Hematopoietic multipotent progenitor cell treated with erythropoietin and hydrocortisone succinate and interleukin-3 and kit ligand, for 17 days (in vitro differentiated cells): ENCODE data around the gene SPACA7.
"Not testable (repeated sequence)": the region's sequence is repeated elsewhere in the genome, so short reads cannot be mapped to it uniquely, and the experiment has no call there.

Experiments
- DNase-seq: peaks from one replicate; pipeline ENCODE4 v3.0.0-alpha.2; 2015; ENCODE audit warnings: low spot score

SPACA7 gene

GRCh38 chr13:112350300-112350699, 25.9 kb upstream of the SPACA7 start:
- DNase-seq: no peak

GRCh38 chr13:112351825-112352224, 24.3 kb upstream of the SPACA7 start:
- DNase-seq: no peak

- DNase-seq: no peak
Measured at GRCh38 chr13:112353856-112354255, 22.3 kb upstream of the SPACA7 start.

DNA sequence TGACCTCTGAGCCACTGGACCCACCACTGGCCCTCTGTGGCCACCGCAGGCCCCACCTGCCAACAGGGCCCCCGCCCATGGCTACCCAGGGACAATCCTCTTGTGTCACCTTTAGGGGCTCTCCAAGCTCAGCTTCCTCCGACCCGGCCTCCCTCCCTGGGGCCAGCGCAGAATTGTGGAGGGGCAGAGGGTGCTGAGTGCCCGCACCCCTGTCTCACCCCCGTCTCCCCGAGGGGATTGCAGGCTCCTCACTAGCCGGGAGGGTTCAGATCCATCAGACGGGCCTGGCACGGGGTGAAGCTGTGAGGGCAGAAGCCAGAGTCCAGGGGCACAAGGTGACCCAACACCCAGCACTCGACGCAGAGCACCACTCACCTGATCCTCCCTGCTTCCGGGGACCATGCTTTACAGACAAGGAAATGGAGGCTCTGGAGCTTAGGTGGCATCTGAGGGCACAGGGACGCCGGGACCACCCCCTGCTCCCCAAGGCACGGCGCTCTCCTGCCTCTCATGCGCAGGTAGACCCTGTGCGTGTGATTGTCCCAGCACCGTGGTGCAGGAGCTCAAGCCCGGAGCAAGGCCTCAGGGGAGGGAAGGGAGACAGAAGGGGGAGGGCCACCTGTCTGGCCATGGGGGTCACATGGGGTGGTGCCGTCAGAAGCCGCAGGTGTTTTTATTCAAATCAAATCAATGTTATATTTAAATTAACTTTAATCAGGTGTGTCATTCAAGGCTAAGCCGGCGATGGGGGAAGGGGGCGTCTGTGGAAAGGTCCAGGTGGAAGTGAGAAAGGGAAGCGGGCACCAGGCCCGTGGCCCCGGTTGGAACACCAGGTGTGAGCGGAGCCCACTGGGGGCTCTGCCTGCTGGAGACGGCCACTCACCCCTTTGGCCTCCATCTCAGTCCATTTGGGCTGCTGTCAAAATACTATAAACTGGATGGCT, 21.6 kb upstream of the SPACA7 start:
- no peak for DNase-seq

- DNase-seq: no peak
Measured at GRCh38 chr13:112355274-112355838, 20.8 kb upstream of the SPACA7 start.

DNA sequence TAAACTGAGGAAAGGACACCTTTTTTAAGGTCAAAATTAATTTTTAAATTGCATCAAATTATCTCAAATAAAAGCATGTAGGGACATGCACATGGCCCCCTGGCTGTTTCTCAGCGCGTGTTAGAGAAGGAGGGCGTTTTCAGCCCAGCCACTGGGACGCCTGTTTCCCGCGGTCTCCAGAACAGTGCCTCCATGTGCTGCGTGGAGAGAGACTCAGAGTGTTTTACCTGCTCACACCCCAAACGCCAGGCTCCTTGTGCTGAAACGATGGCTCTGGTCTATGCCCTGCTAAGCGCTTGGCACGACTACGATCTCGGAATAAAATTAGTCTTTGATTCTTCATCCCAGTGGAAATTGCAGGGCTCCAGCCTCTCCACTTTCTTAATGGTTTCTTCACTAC, 20.0 kb upstream of the SPACA7 start:
- DNase-seq: no peak

- no peak for DNase-seq
Measured at GRCh38 chr13:112358156-112358555, 18.0 kb upstream of the SPACA7 start.

- no peak for DNase-seq
Measured at GRCh38 chr13:112362021-112362420, 14.1 kb upstream of the SPACA7 start.

DNA sequence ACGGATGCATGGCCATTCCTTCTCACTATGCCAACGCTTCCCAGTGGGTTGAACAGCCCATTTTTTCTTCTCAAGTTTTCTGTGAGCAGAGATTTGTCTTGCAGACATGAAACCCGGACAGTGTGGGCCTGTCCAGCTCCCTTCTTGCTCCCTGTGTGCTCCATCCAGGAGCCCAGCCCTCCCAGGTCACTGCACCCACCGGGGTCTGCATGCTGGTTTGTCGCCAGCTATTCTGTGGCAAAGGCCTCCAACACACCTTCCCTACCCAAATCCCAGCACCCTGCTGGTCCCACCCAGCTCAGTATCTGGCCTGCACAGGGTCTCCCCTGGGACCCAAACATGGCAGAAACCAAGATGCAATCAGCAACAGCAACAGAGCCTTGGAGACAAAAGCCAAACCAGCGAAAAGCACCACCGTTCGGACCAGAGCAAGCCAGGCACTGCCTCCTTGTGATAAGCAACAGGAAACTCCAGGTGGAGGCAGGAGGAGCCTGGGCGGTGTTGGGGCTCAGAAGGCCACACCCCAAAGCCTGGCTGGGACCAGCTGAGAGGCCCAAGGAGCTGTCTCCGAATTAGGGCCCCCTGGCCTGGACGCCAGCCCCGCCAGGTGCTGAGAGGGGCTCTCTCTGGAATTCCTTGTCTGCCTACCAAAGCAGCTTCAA, 12.2 kb upstream of the SPACA7 start:
- DNase-seq: no peak

GRCh38 chr13:112366907-112367646, 9.1 kb upstream of the SPACA7 start:
- DNase-seq: no peak

DNA sequence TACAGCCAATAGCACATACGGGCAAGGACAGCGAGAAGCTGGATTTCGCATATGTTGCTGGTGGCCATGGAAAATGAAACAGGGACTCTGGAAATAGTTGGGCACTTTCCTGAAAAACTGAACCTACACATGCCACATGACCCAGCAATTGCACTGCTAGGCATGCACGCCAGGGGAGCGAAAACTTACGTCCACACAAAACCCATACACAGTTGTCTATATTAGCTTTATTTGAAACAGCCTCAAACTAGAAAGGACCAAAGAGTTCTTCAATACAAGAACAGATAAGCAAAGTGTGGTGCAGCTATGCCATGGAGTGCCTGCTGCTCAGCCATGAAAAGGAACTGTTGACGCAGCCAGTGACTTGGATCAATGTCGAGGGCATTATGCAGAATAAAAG, 7.3 kb upstream of the SPACA7 start:
- no peak for DNase-seq

DNA sequence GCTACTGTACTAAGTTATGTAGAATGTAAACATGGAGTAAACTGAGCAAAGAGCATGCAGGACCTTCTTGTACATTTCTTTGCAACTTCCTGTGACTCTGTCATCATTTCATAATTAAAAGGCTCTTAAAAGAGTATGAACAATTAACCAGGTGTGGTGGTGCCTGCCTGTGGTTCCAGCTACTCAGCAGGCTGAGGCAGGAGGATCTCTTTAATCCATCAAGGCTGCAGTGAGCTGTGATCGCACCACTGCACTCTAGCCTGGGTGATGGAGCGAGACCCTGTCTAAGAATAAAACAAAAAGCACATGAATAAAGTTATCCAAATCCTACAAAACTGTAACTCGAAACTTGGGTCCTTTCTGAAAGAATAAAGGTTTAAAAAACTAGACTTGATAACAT, 5.8 kb upstream of the SPACA7 start:
- DNase-seq: no peak

DNA sequence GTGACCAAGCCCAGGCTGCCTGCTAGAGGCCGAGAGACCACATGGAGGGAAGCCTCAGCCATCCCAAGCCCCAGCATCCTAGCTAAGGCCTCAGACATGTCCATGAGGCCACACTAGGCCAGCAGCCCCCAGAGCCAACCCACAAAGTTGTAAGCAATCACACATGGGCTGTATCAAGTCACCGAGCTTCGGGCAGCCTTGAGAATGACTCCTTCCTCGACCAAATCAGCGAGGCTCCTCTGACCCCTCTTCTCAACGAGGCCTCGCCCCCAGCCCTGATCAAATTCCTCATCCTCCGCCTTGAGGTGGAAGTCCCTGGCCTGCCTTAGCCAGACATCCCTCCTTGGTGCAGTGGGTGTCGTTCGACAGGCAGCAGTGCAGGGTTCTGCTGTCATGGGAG, 1.9 kb upstream of the SPACA7 start:
- DNase-seq: no peak

DNA sequence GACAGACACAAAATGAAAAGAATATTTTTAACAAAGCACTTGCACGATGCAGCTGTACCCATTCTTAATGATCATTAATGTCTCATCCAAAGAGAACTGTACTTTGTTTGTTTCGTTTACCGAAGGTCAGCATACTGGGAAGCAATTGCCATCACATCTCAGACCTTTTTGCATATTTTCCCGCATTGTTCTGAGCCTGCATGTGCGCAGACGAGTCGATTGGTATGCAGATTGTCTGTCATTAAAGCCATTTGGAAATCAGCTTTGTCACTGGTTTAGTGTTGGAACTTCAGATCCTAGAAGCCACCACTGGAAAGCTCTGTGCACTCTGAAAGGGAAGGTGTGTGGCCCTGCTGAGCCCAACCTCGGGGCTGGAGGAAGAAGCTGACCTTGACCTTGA, 15.6 kb downstream of the SPACA7 start:
- DNase-seq: no peak

- DNase-seq: no peak
Measured at GRCh38 chr13:112392719-112393118, 16.6 kb downstream of the SPACA7 start.

GRCh38 chr13:112395022-112395421, 18.9 kb downstream of the SPACA7 start:
- DNase-seq: not testable (repeated sequence)

DNA sequence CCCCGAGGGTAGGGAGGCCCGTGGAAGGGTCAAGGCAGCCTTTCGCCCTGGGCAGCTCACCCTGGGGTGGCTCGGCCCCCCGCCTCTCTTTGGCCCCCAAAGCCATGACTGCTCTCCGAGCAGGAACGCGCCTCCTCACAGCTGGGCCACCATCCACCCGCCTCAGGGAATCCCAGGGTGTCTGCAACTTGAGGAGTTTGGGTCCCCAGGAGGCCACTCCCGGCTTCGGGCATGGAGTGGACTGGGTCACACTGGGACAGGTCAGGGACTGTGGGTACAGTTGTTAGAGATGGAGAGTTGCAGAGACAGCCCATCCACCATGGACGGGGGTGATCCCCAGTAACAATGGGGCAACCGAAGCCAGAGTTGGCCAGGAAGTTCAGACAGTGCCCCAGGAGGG, 19.8 kb downstream of the SPACA7 start:
- DNase-seq: not testable (repeated sequence)

- no peak for DNase-seq
Measured at GRCh38 chr13:112397108-112397507, 21.0 kb downstream of the SPACA7 start.

DNA sequence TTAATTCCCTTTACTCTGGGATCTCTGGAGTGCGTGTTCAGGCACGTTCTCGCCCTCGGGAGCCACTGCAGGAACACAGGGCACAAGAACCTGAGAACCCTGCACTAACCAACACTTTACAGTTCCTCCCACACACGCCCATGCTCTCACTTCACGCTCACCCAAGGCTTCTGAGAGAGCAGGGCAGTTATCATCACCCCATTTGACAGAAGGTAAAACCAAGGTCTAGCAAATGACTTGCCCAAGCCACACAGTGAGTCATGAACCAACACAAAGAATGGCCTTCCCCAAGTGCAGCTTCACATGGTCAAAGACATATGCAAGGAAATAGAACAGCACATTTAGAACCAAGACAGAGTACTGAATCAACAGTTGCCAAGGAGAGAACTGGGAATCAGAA, 22.2 kb downstream of the SPACA7 start:
- not testable (repeated sequence) for DNase-seq

DNA sequence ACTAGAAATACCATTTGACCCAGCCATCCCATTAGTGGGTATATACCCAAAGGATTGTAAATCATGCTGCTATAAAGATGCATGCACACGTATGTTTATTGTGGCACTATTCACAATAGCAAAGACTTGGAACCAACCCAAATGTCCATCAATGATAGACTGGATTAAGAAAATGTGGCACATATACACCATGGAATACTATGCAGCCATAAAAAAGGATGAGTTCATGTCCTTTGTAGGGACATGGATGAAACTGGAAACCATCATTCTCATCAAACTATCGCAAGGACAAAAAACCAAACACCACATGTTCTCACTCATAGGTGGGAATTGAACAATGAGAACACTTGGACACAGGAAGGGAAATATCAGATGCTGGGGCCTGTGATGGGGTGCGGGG, 33.7 kb downstream of the SPACA7 start:
- not testable (repeated sequence) for DNase-seq

GRCh38 chr13:112416647-112417046, 40.5 kb downstream of the SPACA7 start:
- DNase-seq: no peak

GRCh38 chr13:112417079-112417478, 40.9 kb downstream of the SPACA7 start:
- DNase-seq: no peak
